K562 (cell line): ENCODE results near the gene RND1. TPM values are rescaled to one million over a fixed set of nuclear protein-coding genes. Genes with fewer than 3 reads are reported as not detected.

Experiments used
- ATAC-seq: fragments of 200-7000 bp; cut with Tn5 transposase; 3 replicates; pipeline ENCODE4 v1.9.1; 2020; ENCODE audit warnings: moderate library complexity
- BruUV-seq: library from RNA; stranded (reverse); fragments of 400-500 nt; replicated peaks from 2 replicates; lab custom pipeline; 2021; lab: Mats Ljungman, UMichigan
- CTCF ChIA-PET: fragments of 300-600 bp; formaldehyde crosslinking; extraction: SDS; loops from one replicate; lab custom pipeline; 2021; ENCODE audit warnings: low intra/inter-chr PET ratio; lab: Yijun Ruan, JAX
- POLR2A ChIA-PET: fragments of 300-600, 350-650 bp; sonication (Branson Sonifier 250); formaldehyde crosslinking; extraction: SDS; loops from one replicate; lab custom pipeline; 2021; ENCODE audit warnings: antibody characterized with exemption, inconsistent platforms; lab: Yijun Ruan, JAX
- DNase-seq, 4 experiments: peaks; one replicate each; pipeline versions ENCODE4 v3.0.0 to v3.0.0-alpha.2; 2011 to 2018; ENCODE audit warnings: low spot score in 3 of 4, mixed read lengths in 3 of 4; ENCODE audit errors: extremely low read depth in 1 of 4
- FAIRE-seq: peaks from 2 replicates; lab custom pipeline; 2011; peaks lifted over from hg19 to GRCh38; lab: Jason Lieb, UNC
- H2AFZ ChIP-seq: 2 replicates; pipeline ENCODE4 v1.6.0; 2011; ENCODE audit warnings: low read depth, low read length, control low read depth, inconsistent platforms
- H3K27ac ChIP-seq: fragments of 200-600 bp; 3 replicates; pipeline ENCODE4 v1.8.0; 2011; ENCODE audit warnings: low read depth, mild to moderate bottlenecking, control low read depth, inconsistent platforms, low read length, moderate library complexity, mixed read lengths; ENCODE audit errors: extremely low read depth
- H3K27me3 ChIP-seq, 2 experiments: fragments of 300-600 bp in 1 of 2; 2 replicates in 1 of 2; 3 replicates in 1 of 2; pipeline versions ENCODE4 v1.6.0 to v1.8.0; 2011; ENCODE audit warnings: inconsistent platforms in 2 of 2, low read length in 2 of 2, mild to moderate bottlenecking in 1 of 2, mixed read lengths in 1 of 2, moderate library complexity in 1 of 2; ENCODE audit not compliant: control insufficient read depth in 2 of 2, insufficient read depth in 2 of 2
- H3K36me3 ChIP-seq: fragments of 300-600 bp; 3 replicates; pipeline ENCODE4 v1.8.0; 2011; ENCODE audit warnings: mild to moderate bottlenecking, low read length, inconsistent platforms; ENCODE audit not compliant: control insufficient read depth, insufficient read depth
- H3K4me1 ChIP-seq, 2 experiments: fragments of 200-600 bp in 1 of 2; replicated peaks in 1 of 2; 2 replicates in 1 of 2; 3 replicates in 1 of 2; pipeline versions ENCODE4 v1.5.1 to v1.8.0; 2011; ENCODE audit warnings: inconsistent platforms in 2 of 2, low read length in 2 of 2, mild to moderate bottlenecking in 1 of 2, mixed read lengths in 1 of 2, moderate library complexity in 1 of 2; ENCODE audit not compliant: control insufficient read depth in 2 of 2, insufficient read depth in 2 of 2
- H3K4me2 ChIP-seq: 2 replicates; pipeline ENCODE4 v1.6.1; 2011; ENCODE audit warnings: low read length, control low read depth, inconsistent platforms, mixed read lengths; ENCODE audit not compliant: insufficient read depth
- H3K4me3 ChIP-seq: fragments of 200-600 bp; sonication (generic), shearing (Covaris generic); 2 replicates; pipeline ENCODE4 v1.5.1; 2016; ENCODE audit warnings: control low read depth, inconsistent platforms
- H3K79me2 ChIP-seq: fragments of 200-600 bp; 3 replicates; pipeline ENCODE4 v1.8.0; 2011; ENCODE audit warnings: low read length, inconsistent platforms; ENCODE audit not compliant: control insufficient read depth, insufficient read depth
- H3K9ac ChIP-seq, 2 experiments: 2 replicates each; pipeline versions ENCODE4 v1.6.0 to v1.6.1; 2011; ENCODE audit warnings: low read depth in 2 of 2, low read length in 2 of 2, control low read depth in 1 of 2, inconsistent platforms in 1 of 2, mild to moderate bottlenecking in 1 of 2, mixed read lengths in 1 of 2; ENCODE audit not compliant: insufficient read depth in 1 of 2
- H3K9me1 ChIP-seq: one replicate; pipeline ENCODE4 v1.6.0; 2011; ENCODE audit warnings: inconsistent platforms, mild to moderate bottlenecking, low read length, moderate library complexity; ENCODE audit not compliant: control insufficient read depth, insufficient read depth
- H3K9me3 ChIP-seq: replicated peaks from 2 replicates; pipeline ENCODE4 v1.5.1; 2011; ENCODE audit warnings: low read depth, low read length, inconsistent platforms; ENCODE audit not compliant: control insufficient read depth, insufficient read depth
- H4K20me1 ChIP-seq: replicated peaks from 2 replicates; pipeline ENCODE4 v1.6.1; 2011; ENCODE audit warnings: low read length, inconsistent platforms, mixed read lengths; ENCODE audit not compliant: control insufficient read depth, insufficient read depth
- C11orf30 ChIP-seq: fragments of 450-650 bp; IDR thresholded peaks from 2 replicates; pipeline ENCODE4 v1.6.1; 2016; ENCODE audit warnings: low read depth, mild to moderate bottlenecking
- HEY1 ChIP-seq: fragments of 250-450 bp; sonication (Bioruptor Pico); IDR thresholded peaks from 2 replicates; pipeline ENCODE4 v1.5.0; 2020; ENCODE audit warnings: mild to moderate bottlenecking, moderate library complexity, borderline replicate concordance
- ZBTB7A ChIP-seq: IDR thresholded peaks from 2 replicates; pipeline ENCODE4 v1.6.1; 2011; ENCODE audit warnings: low read depth, mild to moderate bottlenecking, low read length, moderate library complexity, borderline replicate concordance; ENCODE audit not compliant: control insufficient read depth
- WGBS: fragments of 100-300 bp; shearing (Covaris generic); methylation state at CpG from one replicate; pipeline ENCODE4 v1.1.6; 2016; ENCODE audit warnings: low coverage, mixed read lengths; ENCODE audit not compliant: insufficient coverage; ENCODE audit errors: missing lambda C conversion rate; 5-methylcytosine and 5-hydroxymethylcytosine counted together
- in situ Hi-C: fragments of 300-500 bp; cut with MboI; formaldehyde crosslinking; loops from 4 replicates; pipeline ENCODE4 v1.15.0; 2018; ENCODE audit warnings: inconsistent platforms, mixed read lengths
- intact Hi-C: fragments of 100-400 bp; cut with micrococcal nuclease; formaldehyde crosslinking; loops from 2 replicates; pipeline ENCODE4 v1.14.2; 2022
- polyA plus RNA-seq, 8 experiments: library from polyadenylated mRNA; depleted of rRNA in 4 of 8; stranded (reverse) in 5 of 8; unstranded in 3 of 8; fragments of >200 nt; fragmentation: Nextera tagmentation in 2 of 8; fragmentation: Illumina TruSeq in 1 of 8; extraction: Ambion mirVana in 2 of 8; extraction: Trizol in 1 of 8; gene quantifications; 2 replicates each; pipeline versions ENCODE4 v1.2.1 to v1.2.3, GENCODE V29; 2011 to 2014; ENCODE audit warnings: inconsistent platforms in 1 of 8, missing spikeins in 1 of 8
- total RNA-seq, 7 experiments: library from RNA; depleted of rRNA in 6 of 7; stranded (reverse); fragments of >200 nt in 6 of 7; fragmentation: Illumina TruSeq in 2 of 7; extraction: Trizol in 2 of 7; gene quantifications; 2 replicates each; pipeline versions ENCODE4 v1.2.1 to v1.2.3, GENCODE V29; 2011 to 2021; ENCODE audit warnings: low replicate concordance in 1 of 7
- TF ChIP-seq, protein P1 (sequence below): fragments of 200-600 bp; sonication (generic); IDR thresholded peaks from one replicate; pipeline ENCODE4 v1.6.1; 2012; ENCODE audit warnings: mild to moderate bottlenecking, low read depth, low read length, inconsistent platforms
- TF ChIP-seq, protein P2 (sequence below): fragments of 200-800 bp; sonication (Bioruptor generic); IDR thresholded peaks from 2 replicates; pipeline ENCODE4 v1.6.1; 2017; ENCODE audit warnings: missing genetic modification characterization, missing compliant biosample characterization

Gene RND1
- total and polyA plus RNA-seq, 9 of the 15 experiments (the other 6 are each of a cell fraction or from before 2014, with no cell fraction given), result 0.18 to 0.78 (median 0.58) TPM; not detected in 2

DNA sequence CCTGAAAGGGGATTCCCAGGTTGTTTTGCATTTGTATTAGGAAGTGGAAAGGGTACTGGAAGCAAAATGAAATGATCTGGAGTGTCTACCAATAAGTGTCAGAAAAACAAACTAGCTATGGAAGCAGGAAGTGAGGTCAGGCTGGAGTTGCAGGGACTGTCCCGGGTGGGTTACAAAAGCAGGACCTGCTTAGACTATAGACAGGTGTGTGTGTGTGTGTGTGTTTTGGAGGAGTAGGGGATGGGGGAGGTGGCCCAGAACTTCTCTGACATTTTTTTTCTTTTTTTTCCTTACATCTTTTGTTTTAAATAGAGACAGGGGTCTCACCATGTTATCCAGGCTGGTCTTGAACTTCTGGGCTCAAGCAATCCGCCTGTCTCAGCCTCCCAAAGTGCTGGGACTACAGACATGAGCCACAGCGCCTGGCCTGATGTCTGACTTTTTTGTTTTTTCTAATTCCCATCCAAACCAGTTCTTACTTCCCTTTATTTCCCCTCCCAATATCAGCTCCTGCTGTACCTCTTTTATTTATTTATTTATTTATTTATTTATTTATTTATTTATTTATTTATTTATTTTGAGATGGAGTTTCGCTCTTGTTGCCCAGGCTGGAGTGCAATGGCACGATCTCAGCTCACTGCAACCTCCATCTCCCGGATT, 512 bp upstream of the RND1 start:
- Histone ChIP-seq H3K4me1 (peaks cover 7 to 8% of the 10 kb centered on the region in 2 experiments; a peak in 3 of 5 replicates), H3K79me2 (no peaks in the 10 kb centered on the region), H3K9me3 (no peaks in the 10 kb centered on the region), H3K36me3 (no peaks in the 10 kb centered on the region), H3K9me1 (no peaks in the 10 kb centered on the region), H3K9ac (peak overlapping the region in 1 of 2 experiments; percentile 20; a peak in 2 of 4 replicates), H4K20me1 (0 out of 2 replicates have a peak, but pooled peaks cover 4% of the 10 kb centered on the region), H3K27me3 (peaks cover 27% of the 10 kb centered on the region in 2 experiments), H2AFZ (peak overlapping the region; percentile 96), H3K4me2 (peak overlapping the region; percentile 85), H3K27ac (peak overlapping the region; percentile 37; the same call in 2 of the 3 replicates), H3K4me3 (peak overlapping the region; percentile 39; the same call in 1 of the 2 replicates)
- no TSS peak for BruUV-seq
- peak; percentile 46 for ATAC-seq
- POLR2A ChIA-PET, result interaction anchor here (0.6 to 4.9 kb wide), 10 partner anchors 9 to 226 kb away, joined by 3 to 25 read pairs (median 6); partner anchors contain the start of gene DDX23
- DNase-seq, result no peak
- FAIRE-seq, result no peak
- in situ Hi-C loops (no loop called here), intact Hi-C loops (no loop called here)
- 64% methylated on average over 6 of the region's 6 CpGs for WGBS
- CTCF ChIA-PET, result no interaction called here
- TF ChIP-seq HEY1 (CRISPR knock-in tag) (no peak), ZBTB7A (peak; percentile 35; the same call in 1 of the 2 replicates), C11orf30 (0 out of 2 replicates have a peak, but pooled peaks have one; percentile 3)
- TF ChIP-seq, protein P1, sequence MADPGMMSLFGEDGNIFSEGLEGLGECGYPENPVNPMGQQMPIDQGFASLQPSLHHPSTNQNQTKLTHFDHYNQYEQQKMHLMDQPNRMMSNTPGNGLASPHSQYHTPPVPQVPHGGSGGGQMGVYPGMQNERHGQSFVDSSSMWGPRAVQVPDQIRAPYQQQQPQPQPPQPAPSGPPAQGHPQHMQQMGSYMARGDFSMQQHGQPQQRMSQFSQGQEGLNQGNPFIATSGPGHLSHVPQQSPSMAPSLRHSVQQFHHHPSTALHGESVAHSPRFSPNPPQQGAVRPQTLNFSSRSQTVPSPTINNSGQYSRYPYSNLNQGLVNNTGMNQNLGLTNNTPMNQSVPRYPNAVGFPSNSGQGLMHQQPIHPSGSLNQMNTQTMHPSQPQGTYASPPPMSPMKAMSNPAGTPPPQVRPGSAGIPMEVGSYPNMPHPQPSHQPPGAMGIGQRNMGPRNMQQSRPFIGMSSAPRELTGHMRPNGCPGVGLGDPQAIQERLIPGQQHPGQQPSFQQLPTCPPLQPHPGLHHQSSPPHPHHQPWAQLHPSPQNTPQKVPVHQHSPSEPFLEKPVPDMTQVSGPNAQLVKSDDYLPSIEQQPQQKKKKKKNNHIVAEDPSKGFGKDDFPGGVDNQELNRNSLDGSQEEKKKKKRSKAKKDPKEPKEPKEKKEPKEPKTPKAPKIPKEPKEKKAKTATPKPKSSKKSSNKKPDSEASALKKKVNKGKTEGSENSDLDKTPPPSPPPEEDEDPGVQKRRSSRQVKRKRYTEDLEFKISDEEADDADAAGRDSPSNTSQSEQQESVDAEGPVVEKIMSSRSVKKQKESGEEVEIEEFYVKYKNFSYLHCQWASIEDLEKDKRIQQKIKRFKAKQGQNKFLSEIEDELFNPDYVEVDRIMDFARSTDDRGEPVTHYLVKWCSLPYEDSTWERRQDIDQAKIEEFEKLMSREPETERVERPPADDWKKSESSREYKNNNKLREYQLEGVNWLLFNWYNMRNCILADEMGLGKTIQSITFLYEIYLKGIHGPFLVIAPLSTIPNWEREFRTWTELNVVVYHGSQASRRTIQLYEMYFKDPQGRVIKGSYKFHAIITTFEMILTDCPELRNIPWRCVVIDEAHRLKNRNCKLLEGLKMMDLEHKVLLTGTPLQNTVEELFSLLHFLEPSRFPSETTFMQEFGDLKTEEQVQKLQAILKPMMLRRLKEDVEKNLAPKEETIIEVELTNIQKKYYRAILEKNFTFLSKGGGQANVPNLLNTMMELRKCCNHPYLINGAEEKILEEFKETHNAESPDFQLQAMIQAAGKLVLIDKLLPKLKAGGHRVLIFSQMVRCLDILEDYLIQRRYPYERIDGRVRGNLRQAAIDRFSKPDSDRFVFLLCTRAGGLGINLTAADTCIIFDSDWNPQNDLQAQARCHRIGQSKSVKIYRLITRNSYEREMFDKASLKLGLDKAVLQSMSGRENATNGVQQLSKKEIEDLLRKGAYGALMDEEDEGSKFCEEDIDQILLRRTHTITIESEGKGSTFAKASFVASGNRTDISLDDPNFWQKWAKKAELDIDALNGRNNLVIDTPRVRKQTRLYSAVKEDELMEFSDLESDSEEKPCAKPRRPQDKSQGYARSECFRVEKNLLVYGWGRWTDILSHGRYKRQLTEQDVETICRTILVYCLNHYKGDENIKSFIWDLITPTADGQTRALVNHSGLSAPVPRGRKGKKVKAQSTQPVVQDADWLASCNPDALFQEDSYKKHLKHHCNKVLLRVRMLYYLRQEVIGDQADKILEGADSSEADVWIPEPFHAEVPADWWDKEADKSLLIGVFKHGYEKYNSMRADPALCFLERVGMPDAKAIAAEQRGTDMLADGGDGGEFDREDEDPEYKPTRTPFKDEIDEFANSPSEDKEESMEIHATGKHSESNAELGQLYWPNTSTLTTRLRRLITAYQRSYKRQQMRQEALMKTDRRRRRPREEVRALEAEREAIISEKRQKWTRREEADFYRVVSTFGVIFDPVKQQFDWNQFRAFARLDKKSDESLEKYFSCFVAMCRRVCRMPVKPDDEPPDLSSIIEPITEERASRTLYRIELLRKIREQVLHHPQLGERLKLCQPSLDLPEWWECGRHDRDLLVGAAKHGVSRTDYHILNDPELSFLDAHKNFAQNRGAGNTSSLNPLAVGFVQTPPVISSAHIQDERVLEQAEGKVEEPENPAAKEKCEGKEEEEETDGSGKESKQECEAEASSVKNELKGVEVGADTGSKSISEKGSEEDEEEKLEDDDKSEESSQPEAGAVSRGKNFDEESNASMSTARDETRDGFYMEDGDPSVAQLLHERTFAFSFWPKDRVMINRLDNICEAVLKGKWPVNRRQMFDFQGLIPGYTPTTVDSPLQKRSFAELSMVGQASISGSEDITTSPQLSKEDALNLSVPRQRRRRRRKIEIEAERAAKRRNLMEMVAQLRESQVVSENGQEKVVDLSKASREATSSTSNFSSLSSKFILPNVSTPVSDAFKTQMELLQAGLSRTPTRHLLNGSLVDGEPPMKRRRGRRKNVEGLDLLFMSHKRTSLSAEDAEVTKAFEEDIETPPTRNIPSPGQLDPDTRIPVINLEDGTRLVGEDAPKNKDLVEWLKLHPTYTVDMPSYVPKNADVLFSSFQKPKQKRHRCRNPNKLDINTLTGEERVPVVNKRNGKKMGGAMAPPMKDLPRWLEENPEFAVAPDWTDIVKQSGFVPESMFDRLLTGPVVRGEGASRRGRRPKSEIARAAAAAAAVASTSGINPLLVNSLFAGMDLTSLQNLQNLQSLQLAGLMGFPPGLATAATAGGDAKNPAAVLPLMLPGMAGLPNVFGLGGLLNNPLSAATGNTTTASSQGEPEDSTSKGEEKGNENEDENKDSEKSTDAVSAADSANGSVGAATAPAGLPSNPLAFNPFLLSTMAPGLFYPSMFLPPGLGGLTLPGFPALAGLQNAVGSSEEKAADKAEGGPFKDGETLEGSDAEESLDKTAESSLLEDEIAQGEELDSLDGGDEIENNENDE, result no peak
- TF ChIP-seq, protein P2, sequence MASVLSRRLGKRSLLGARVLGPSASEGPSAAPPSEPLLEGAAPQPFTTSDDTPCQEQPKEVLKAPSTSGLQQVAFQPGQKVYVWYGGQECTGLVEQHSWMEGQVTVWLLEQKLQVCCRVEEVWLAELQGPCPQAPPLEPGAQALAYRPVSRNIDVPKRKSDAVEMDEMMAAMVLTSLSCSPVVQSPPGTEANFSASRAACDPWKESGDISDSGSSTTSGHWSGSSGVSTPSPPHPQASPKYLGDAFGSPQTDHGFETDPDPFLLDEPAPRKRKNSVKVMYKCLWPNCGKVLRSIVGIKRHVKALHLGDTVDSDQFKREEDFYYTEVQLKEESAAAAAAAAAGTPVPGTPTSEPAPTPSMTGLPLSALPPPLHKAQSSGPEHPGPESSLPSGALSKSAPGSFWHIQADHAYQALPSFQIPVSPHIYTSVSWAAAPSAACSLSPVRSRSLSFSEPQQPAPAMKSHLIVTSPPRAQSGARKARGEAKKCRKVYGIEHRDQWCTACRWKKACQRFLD, result 0 out of 2 replicates have a peak, but pooled peaks have one; percentile 26
